Thyroid gland (tissue), 4 donors: ENCODE results near the gene EML1. TPM values are rescaled to one million over a fixed set of nuclear protein-coding genes. Genes with fewer than 3 reads are reported as not detected.

ENCODE experiments used
- DNase-seq, 2 donors: peaks; one replicate each; pipeline ENCODE4 v3.0.0-alpha.2; 2019
- H3K27ac ChIP-seq, 3 donors: fragments of 200-600 bp; sonication (generic); 1 replicate in 2 of 3; 2 replicates in 1 of 3; pipeline ENCODE4 v1.5.1; 2016 to 2019; ENCODE audit warnings: mild to moderate bottlenecking in 1 of 3, moderate library complexity in 1 of 3
- H3K27me3 ChIP-seq: fragments of 200-600 bp; sonication (generic); one replicate; pipeline ENCODE4 v1.5.1; 2019
- H3K36me3 ChIP-seq, 2 donors: fragments of 200-600 bp; sonication (generic); one replicate each; pipeline ENCODE4 v1.5.1; 2016 to 2019
- H3K4me1 ChIP-seq, 2 donors: fragments of 200-600 bp; sonication (generic); one replicate each; pipeline ENCODE4 v1.5.1; 2017 to 2019
- H3K4me3 ChIP-seq, 3 donors: fragments of 200-600 bp; sonication (generic); replicated peaks in 1 of 3; 1 replicate in 2 of 3; 2 replicates in 1 of 3; pipeline ENCODE4 v1.5.1; 2016; ENCODE audit warnings: mild to moderate bottlenecking in 1 of 3
- H3K9me3 ChIP-seq: fragments of 200-600 bp; sonication (generic); one replicate; pipeline ENCODE4 v1.5.1; 2017
- CTCF ChIP-seq, 6 experiments: fragments of 200-600 bp in 3 of 6; fragments of 450-650 bp in 3 of 6; sonication (generic) in 3 of 6; IDR thresholded peaks; one replicate each; pipeline ENCODE4 v1.5.1; 2016 to 2019; ENCODE audit warnings: antibody characterized with exemption in 6 of 6, mild to moderate bottlenecking in 2 of 6, inconsistent platforms in 1 of 6, moderate library complexity in 1 of 6
- POLR2A ChIP-seq, 2 donors: fragments of 450-650 bp; IDR thresholded peaks; one replicate each; pipeline ENCODE4 v1.6.1; 2017; ENCODE audit warnings: antibody characterized with exemption in 2 of 2, mild to moderate bottlenecking in 2 of 2, moderate library complexity in 1 of 2
- WGBS, 2 donors: methylation state at CpG; one replicate each; pipeline ENCODE4 v1.1.5; 2017; 5-methylcytosine and 5-hydroxymethylcytosine counted together
- intact Hi-C: fragments of 100-400 bp; cut with DNase I; formaldehyde crosslinking; loops from one replicate; pipeline ENCODE4 v1.15.1; 2023
- total RNA-seq, 4 donors: library from RNA; depleted of rRNA; stranded (reverse); fragments of >200 nt; gene quantifications; one replicate each; pipeline ENCODE4 v1.2.3, GENCODE V29; 2016

The EML1 gene
- total RNA-seq, 4 donors from 2014 or later: 24.2 to 58.7 (median 37.9) TPM

GRCh38 chr14:99918781-99919180, 125.6 kb downstream of the EML1 start:
- no peak for TF ChIP-seq POLR2A (IDR thresholded peaks at IDR 0.05)
- no peak for TF ChIP-seq CTCF (IDR thresholded peaks at IDR 0.05)
- Histone ChIP-seq H3K9me3 (no peaks in the 10 kb centered on the region), H3K27me3 (no peaks in the 10 kb centered on the region), H3K36me3 (peaks cover 11 to 30% of the 10 kb centered on the region in 2 donors), H3K4me3 (no peak overlapping the region), H3K27ac (no peak overlapping the region), H3K4me1 (no peaks in the 10 kb centered on the region)
- intact Hi-C loops: no loop called here
- whole genome bisulfite sequencing, 2 donors: 80 to 97% methylated on average over 6 of the region's 6 CpGs
- DNase-seq: no peak

- H3K36me3 ChIP-seq: peaks cover 5 to 21% of the 10 kb centered on the region in 2 donors
- no peak for DNase-seq
- no peaks in the 10 kb centered on the region for H3K4me1 ChIP-seq
- no peak overlapping the region for H3K4me3 ChIP-seq
- H3K27me3 ChIP-seq: no peaks in the 10 kb centered on the region
- H3K9me3 ChIP-seq: no peaks in the 10 kb centered on the region
- 87 to 93% methylated on average over 4 of the region's 4 CpGs for WGBS, 2 donors
- no peak for TF ChIP-seq POLR2A (IDR thresholded peaks at IDR 0.05)
- no peak for TF ChIP-seq CTCF (IDR thresholded peaks at IDR 0.05)
- H3K27ac ChIP-seq: no peak overlapping the region
- intact Hi-C loops: no loop called here
These were observed 128.2 kb downstream of the EML1 start for GRCh38 chr14:99921425-99921824.

DNA sequence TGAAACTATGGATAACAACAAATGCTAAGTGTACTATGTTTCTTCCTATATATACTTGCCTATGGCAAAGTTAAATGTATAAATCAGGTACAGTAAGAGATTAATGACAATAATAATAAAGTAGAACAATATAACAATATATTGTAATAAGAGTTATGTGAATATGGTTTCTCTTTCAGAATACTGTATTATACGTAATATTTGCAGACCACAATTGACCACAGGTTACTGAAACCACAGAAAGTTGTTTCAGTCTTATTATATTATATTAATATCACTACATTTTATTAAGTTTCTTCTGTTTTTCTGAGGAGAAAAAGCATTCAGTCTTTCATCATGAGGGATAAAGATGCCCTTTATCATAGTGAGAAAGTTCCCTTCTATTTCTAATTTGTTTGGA, 131.2 kb downstream of the EML1 start:
- DNase-seq: no peak
- no peaks in the 10 kb centered on the region for H3K4me1 ChIP-seq
- intact Hi-C loops: no loop called here
- TF ChIP-seq POLR2A (IDR thresholded peaks at IDR 0.05) (no peak), CTCF (IDR thresholded peaks at IDR 0.05) (no peak)
- no peak overlapping the region for H3K27ac ChIP-seq
- no peak overlapping the region for H3K4me3 ChIP-seq
- no peaks in the 10 kb centered on the region for H3K27me3 ChIP-seq
- H3K36me3 ChIP-seq: peaks cover 0 to 8% of the 10 kb centered on the region in 2 donors
- no peaks in the 10 kb centered on the region for H3K9me3 ChIP-seq
- 84 to 93% methylated on average over 1 of the region's 1 CpG for WGBS, 2 donors

DNA sequence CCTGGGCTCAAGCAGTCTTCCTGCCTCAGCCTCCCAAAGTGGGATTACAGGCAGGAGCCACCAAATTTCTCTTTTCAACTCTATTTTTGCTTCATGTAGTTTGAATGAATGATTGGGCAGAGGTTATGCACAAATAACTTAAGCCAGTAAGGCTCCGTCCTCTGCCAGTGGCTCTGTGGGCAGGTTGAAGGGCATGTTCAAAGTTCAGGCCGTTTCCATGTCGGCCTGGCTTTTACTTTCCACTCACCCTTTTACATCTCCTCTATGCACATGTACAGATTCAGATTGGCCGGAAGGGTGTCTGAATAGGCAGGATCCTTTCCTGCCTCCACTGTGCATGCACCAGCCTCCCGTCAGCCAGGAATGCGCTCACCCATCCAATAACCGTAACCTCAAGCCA, 132.3 kb downstream of the EML1 start:
- TF ChIP-seq POLR2A (IDR thresholded peaks at IDR 0.05) (no peak), CTCF (IDR thresholded peaks at IDR 0.05) (no peak)
- Histone ChIP-seq H3K4me1 (no peaks in the 10 kb centered on the region), H3K27ac (no peak overlapping the region), H3K27me3 (no peaks in the 10 kb centered on the region), H3K4me3 (no peak overlapping the region), H3K9me3 (no peaks in the 10 kb centered on the region), H3K36me3 (peaks cover 0 to 8% of the 10 kb centered on the region in 2 donors)
- intact Hi-C loops: no loop called here
- DNase-seq: no peak
- 98 to 99% methylated on average over 7 of the region's 7 CpGs for WGBS, 2 donors

GRCh38 chr14:99928963-99929362, 135.8 kb downstream of the EML1 start:
- DNase-seq: no peak
- H3K36me3 ChIP-seq: no peaks in the 10 kb centered on the region
- no peaks in the 10 kb centered on the region for H3K4me1 ChIP-seq
- no peaks in the 10 kb centered on the region for H3K9me3 ChIP-seq
- 84 to 93% methylated on average over 5 of the region's 5 CpGs for WGBS, 2 donors
- TF ChIP-seq CTCF (IDR thresholded peaks at IDR 0.05) (no peak), POLR2A (IDR thresholded peaks at IDR 0.05) (no peak)
- H3K4me3 ChIP-seq: no peak overlapping the region
- H3K27me3 ChIP-seq: no peaks in the 10 kb centered on the region
- no peak overlapping the region for H3K27ac ChIP-seq
- intact Hi-C loops: no loop called here
